GM19351 (cell line): ENCODE results near the gene UNC93A.
"Not testable (repeated sequence)": the region's sequence is repeated elsewhere in the genome, so short reads cannot be mapped to it uniquely, and the experiment has no call there.

ENCODE experiments used
- ATAC-seq: cut with Tn5 transposase; IDR thresholded peaks from one replicate; pipeline ENCODE4 v1.9.1; 2021; ENCODE audit warnings: mild to moderate bottlenecking, moderate library complexity; ENCODE audit not compliant: unreplicated experiment

The UNC93A gene

DNA sequence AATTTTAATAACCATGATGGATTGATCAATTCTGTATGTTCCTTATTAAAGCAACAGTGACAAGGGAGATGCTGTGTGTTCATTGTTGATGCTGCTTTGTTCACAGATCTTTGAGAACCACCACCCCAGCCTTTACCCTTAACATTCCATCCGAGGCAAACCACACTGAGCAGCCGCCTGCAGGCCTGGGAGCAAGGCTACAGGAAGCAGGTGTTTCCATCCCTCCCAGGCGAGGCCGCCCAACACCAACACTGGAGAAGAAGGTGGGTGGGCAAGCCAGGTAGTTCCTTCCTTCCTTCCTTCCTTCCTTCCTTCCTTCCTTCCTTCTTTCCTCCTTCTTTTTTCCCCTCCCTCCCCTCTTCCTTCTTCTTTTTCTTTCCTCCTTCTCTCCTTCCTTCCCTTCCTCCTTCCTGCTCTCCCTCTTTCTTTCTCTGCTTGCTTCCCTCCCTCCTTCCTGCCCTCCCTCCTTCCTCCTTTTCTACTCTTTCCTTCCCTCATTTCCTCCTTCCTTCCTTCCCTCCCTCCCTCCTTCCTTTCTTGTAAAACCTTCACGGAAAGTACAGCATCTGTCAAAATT, 47.5 kb downstream of the UNC93A start:
- no peak for ATAC-seq

DNA sequence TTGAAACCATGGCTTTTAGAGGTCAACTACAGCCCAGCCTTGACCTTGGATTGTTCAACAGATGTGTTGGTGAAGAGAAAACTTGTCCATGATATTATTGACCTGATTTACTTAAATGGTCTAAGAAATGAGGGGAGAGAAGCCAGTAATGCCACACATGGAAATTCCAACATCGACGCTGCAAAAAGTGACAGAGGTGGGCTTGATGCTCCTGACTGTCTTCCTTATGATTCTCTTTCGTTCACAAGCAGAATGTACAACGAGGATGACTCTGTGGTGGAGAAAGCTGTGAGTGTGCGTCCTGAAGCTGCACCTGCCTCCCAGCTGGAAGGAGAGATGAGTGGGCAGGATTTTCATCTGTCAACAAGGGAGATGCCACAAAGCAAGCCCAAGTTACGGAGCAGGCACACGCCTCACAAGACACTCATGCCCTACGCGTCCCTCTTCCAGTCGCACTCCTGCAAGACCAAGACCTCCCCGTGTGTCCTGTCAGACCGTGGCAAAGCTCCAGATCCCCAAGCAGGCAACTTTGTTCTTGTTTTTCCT, 50.0 kb downstream of the UNC93A start:
- ATAC-seq = no peak

DNA sequence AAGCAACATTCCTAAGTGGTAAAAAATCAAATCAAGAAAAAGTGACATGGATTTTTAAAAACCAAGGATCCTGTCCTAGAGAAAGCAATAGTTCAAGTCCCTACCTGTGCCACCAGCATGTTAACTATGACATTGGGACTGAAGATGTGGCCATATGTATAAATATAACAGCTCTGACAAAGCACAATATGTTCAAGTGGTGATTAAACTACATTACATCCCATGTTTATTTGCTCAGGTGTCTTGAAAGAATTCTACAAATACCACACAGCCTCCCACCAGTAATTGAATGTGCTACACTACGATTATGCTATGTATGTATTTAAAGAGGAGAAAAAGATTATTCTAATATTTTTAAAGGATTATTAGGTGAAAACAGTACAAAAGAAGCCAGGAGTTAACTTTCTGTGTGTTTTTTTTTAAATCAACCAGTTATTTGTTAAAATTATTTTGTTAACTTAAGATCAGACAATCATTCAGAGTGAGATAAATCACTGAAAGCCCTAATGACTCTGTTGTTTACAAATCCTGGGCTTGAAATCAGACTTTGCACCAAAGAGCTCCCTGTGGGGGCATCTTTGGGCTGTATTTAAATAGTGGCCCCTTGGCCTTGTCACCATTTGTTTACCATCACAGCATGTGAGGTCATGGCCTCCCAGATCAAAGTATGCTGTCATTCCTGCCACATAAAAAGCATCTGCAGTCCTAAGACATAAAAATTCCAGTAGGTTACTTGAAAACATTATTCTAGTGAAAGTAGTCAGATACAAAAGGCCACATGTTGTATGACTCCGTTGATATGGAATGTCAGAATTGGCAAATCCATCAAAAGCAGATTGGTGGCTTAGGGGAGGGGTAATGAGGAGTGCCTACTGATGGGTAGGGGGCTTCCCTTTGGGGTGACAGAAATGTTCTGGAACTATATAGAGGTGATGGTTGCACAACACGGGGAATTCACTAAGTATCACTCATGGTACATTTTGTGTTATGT, 50.8 kb downstream of the UNC93A start:
- no peak for ATAC-seq

DNA sequence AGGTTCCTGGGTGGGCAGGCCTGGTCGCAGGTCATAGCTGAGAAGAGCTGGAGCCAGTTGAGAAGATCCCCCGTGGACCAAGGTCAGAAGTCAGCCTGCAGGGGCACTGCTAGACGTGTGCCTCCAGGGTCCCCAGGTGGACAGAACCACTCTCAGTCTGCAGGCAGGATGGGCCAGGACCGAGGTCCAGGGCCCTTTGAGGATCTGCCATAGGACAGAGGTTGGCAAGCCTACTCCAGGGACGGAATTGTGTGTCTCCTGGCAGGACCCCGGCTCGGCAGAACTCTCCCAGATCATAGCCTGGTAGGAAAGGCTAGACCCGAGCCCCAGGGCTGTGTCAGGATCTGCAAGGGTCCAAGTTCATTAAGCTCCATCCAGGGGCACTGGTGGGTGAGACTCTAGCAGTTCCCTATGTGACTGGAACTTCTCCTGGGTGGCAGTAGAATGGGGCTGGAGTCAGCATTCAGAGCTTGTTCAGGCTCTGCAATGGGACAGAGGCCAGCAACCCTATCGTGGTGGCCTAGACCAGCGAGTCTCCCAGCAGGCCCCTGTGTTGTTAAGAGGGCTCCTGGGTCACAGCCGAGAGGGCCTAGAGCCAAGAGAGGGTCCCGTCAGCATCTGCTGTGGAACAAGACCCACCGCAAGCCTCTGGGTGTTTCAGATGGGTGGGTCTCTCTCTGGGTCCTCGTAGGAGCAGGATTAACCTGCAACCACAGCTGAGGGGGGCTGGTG, 51.9 kb downstream of the UNC93A start:
- ATAC-seq = no peak

DNA sequence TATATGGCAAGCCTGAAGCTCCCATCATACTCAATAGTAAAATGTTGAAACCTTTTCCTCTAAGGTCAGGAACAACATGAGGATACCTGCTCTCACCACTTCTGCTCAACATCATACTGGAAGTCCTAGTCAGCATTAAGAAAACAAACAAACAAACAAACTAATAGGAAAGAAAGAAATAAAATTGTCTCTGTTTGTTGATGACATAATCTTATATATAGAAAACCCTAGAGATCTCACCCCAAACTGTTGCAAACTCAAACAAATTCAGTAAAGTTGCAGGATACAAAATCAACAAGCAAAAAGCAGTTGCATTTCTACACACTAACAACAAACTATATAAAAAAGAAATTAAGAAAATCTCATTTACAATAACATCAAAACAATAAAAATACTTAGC, 54.2 kb downstream of the UNC93A start:
- ATAC-seq = no peak

DNA sequence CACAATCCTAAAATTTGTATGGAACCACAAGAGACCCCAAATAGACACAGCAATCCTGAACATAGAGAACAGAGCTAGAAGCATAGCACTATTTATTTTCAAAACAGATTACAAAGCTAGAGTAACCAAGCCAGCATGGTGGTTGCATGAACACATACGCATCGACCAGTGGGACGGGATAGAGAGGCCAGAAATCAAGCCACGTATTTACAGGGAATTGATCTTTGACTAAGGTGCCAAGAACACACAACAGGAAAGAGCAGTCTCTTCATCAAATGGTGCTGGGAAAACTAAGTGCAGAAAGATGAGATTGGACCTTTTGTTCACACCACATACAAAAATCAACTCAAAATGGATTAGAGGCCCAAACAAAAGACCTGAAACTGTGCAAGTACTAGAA, 54.8 kb downstream of the UNC93A start:
- ATAC-seq = no peak

DNA sequence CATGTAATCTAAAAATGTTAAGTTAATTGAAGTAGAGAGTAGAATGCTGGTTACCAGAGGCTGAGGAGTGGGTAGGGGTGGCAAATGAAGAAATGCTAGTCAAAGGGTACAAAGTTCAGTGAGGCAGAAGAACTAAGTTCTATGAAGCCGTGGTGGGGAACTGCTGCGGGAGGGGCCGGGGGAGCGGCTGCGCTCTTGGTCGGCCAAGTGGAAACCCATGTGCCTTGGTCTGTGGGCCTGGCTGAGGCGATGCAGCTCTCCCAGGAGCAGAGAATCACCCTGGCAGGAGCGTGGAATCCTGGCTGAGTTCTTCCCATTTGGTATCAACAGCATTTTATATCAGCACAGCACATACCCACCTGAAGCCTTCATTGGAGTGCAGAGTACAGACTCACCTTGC, 56.1 kb downstream of the UNC93A start:
- ATAC-seq = no peak

DNA sequence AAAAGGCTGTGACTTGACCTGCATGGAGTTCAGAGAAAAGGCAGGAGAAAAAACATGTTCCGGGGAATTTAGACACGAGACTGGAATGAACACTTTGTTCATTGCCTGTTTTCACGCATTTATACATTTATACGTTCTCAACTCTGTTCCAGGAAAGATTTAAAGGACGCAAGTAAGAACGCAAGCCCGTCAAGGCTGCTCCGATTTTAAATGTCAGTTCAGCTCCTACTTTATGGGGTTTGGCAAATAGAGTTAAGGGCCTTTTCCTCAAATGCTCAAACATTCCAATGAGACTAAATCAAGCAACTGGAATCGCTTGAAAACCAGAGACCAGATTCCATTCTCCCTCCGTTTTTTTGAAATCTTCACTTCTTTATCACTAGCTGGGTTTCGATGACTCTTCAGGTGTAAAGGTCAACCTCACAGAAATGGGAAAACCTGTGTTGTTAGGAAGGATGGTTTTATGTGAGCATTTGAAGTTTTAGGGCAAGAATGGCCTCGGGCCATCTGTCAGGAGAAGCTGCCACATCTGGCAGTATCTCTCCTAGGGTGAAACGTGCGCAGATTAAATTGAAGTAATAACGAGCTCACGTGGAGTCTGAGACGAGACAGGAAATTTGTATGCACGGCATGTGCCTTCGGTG, 58.6 kb downstream of the UNC93A start:
- ATAC-seq = no peak

DNA sequence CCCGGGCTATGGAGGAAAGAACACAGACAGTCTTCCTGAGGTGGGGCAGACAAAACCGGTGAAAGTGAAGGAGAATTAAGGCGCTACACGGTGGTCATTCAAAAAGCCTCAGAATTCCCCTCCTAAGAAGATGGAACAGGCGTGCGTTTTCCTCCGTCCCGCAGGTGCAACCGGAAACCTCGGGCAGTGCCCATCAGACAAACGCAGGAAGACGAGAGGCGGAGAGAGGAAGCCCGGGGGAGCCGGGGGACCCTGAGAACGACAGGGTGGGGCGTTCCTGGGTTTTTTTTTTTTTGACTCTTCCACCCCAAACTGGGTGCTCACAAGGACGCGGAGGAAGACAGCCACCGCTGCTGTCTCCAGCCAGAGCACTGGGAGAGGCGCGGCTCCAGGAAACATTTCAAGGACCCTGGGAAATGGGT, 59.2 kb downstream of the UNC93A start:
- no peak for ATAC-seq

DNA sequence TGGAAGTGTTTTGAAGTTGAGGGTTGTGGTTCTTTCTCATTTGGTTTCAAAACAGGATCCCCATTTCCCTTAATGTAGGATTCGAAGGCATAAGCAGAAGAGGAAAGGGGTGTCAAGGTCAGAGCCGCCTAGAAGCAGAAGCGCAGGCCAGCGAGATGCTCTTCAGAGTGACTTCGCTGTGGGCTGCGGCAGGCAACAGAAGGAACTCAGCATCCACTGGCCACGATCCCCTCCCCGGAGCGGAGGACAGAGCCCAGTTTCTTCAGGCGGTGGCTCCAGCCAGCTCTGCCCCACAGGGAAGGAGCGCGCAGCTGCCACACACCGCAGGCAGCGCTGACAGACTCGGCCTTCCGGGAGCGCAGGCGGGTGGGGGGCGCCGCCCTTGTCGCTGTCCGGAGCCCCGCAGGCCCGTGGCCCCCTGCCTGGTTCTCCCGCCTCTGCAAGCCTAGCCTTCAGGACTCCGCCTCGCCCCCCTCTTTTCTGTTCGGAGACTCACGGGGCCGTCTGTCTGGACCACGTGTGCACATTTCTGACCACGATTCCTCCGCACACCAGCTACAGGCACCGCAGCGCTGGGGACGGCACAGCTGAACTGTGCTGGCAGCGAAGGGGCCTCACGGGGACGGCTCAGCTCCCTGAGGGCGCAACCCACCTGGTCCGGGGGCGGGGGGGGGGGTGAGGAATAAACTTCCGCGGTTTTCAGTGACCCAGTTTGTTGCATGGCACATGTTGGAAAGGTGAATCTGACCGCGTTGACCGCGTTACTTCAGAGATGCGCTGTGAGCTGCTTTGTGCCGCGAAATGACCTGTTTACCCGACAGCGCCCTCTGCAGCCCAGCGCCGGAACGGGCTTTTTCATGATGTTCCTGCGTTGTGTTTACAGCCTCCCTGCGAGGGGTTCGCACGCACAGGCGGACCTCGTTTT, 59.9 kb downstream of the UNC93A start:
- ATAC-seq = peak; percentile 79

DNA sequence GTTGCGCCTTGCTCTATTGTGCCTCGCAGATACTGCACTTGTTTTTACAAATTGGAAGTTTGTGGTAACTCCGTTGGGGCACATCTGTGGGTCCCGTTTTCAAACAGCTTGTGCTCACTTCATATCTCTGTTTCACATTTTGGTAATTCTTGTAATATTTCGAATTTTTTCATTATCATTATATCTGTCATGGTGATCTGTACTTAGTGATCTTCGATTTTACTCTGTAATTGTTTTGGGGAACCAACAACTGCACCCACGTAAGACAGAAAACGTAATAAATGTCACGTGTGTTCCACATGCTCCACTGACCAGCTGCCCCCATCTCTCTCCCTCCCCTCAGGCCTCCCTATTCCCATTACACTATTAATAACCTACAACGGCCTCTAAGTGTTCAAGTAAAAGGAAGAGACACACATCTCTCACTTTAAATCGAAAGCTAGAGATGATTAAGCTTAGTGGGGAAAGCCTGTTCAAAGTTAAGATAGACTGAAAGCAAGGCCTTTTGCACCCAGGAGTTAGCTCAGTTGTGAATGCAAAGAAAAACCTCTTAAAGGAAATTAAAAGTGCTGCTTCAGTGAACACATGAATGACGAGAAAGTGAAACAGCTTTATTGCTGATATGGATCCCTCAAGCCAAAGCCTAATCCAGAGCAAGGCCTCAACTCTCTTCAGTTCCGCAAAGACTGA, 60.7 kb downstream of the UNC93A start:
- ATAC-seq = peak; percentile 54

DNA sequence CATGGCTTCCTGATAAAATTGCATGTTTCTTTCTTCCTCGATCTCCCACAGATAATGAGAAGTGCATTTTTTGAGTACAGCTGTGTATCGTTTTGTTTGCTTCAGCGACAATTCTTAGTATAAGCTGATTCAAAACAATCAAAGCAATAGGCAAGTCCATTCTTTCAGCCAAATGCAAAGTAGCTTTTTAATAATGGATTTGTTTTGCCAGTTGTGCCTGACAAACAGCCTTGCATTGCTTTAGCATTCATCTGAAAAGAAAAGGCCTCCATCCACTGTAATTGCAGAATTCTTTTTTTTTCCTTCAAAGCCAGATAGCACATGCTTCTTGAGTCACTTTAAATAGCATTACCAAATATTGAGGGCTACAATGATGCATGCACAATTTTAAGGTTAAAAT, 65.8 kb downstream of the UNC93A start:
- ATAC-seq = no peak

DNA sequence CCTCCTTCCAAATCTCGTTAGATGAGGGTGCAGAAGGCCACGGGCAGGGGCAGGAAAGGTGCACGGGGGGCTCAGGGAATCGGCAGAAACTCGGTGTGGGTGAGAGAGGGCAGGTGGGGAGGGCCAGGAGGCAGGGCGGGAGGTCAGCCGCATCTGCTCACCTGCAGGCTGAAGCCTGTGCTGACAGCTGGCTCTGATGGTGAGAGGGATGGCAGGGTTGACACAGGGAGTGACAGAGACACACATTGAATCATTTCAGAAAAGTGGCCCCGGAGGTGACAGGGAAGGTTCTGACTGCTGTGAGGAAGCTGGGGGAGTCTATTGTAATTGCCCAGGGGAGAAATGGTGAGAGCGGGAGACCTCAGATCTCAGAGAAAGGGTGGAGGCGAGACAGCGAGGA, 67.3 kb downstream of the UNC93A start:
- ATAC-seq = not testable (repeated sequence)

DNA sequence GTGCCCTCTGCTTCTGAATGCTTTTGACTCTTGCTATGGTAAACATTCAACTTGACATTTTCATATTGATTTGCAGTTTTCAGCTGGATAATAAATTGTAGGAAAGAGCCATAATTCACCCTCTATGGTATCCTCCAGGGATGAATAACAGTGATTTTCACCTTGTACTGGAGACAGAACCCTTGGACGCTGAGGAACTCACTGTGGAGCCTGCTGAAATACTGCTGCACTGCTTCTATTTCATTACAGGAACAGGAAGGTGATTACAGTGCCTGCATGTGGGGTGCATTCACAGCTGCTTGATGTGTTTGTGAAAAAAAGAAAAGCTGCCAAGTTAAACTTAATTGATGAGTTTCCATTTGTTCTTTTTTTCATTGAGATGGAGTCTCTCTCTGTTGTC, 70.1 kb downstream of the UNC93A start:
- not testable (repeated sequence) for ATAC-seq
